ENCODE results near the gene NDUFA11.

NDUFA11 gene

GRCh38 chr19:5934774-5935472, 31.3 kb upstream of the NDUFA11 start:
- TF ChIP-seq FOXA1 (IDR thresholded peaks at IDR 0.05) = no peak
- peak; percentile 16; the same call in 1 of the 2 replicates for TF ChIP-seq PKNOX1 (IDR thresholded peaks at IDR 0.05)
- peak; percentile 28 for DNase-seq (ENCODE audit: extremely low spot score)
- ChIA-PET CTCF (no interaction called here), POLR2A (interaction anchor here (0.9 kb wide), 1 partner anchor 31 kb away, joined by 4 read pairs; the partner anchor contains the start of gene NDUFA11)

GRCh38 chr19:5934069-5934401, 30.4 kb upstream of the NDUFA11 start:
- CTCF ChIA-PET = no interaction called here
- POLR2A ChIA-PET = no interaction called here
- no peak for DNase-seq (ENCODE audit: extremely low spot score)
- TF ChIP-seq SP1 (IDR thresholded peaks at IDR 0.05) = no peak
- TF ChIP-seq SUZ12 (IDR thresholded peaks at IDR 0.05) = no peak
- no peak for TF ChIP-seq PKNOX1 (IDR thresholded peaks at IDR 0.05)
- no peak for TF ChIP-seq ZNF384 (IDR thresholded peaks at IDR 0.05)
- TF ChIP-seq BHLHE40 (IDR thresholded peaks at IDR 0.05; ENCODE audit: borderline replicate concordance) = no peak
- TF ChIP-seq CTBP1 (IDR thresholded peaks at IDR 0.05; ENCODE audit: borderline replicate concordance) = no peak
- no peak for TF ChIP-seq HDGF (IDR thresholded peaks at IDR 0.05; ENCODE audit: borderline replicate concordance)
- no peak for TF ChIP-seq ELF4 (IDR thresholded peaks at IDR 0.05)
- no peak for TF ChIP-seq FOXM1 (IDR thresholded peaks at IDR 0.05; ENCODE audit: borderline replicate concordance)
- TF ChIP-seq TARDBP (IDR thresholded peaks at IDR 0.05) = no peak
- no peak for TF ChIP-seq LEF1 (IDR thresholded peaks at IDR 0.05; ENCODE audit: borderline replicate concordance)
- TF ChIP-seq FOXK2 (IDR thresholded peaks at IDR 0.05) = no peak
- TF ChIP-seq NFRKB (IDR thresholded peaks at IDR 0.05) = no peak
- no peak for TF ChIP-seq ARNT (IDR thresholded peaks at IDR 0.05)
- TF ChIP-seq FOXA1 (IDR thresholded peaks at IDR 0.05) = no peak
- no peak for TF ChIP-seq L3MBTL2 (conservative IDR thresholded peaks at IDR 0.05)

GRCh38 chr19:5933391-5934068, 29.9 kb upstream of the NDUFA11 start:
- DNase-seq (ENCODE audit: extremely low spot score) = no peak
- POLR2A ChIA-PET = no interaction called here
- CTCF ChIA-PET = no interaction called here
- TF ChIP-seq L3MBTL2 (conservative IDR thresholded peaks at IDR 0.05) = no peak
- no peak for TF ChIP-seq SUZ12 (IDR thresholded peaks at IDR 0.05)
- no peak for TF ChIP-seq TARDBP (IDR thresholded peaks at IDR 0.05)
- TF ChIP-seq FOXA1 (IDR thresholded peaks at IDR 0.05) = no peak
- TF ChIP-seq PKNOX1 (IDR thresholded peaks at IDR 0.05) = no peak

GRCh38 chr19:5932609-5933262, 29.1 kb upstream of the NDUFA11 start:
- DNase-seq (ENCODE audit: extremely low spot score) = no peak
- ChIA-PET CTCF (no interaction called here), POLR2A (no interaction called here)
- TF ChIP-seq PKNOX1 (IDR thresholded peaks at IDR 0.05) (no peak), HDGF (IDR thresholded peaks at IDR 0.05; ENCODE audit: borderline replicate concordance) (no peak), CTBP1 (IDR thresholded peaks at IDR 0.05; ENCODE audit: borderline replicate concordance) (no peak)

GRCh38 chr19:5932146-5932545, 28.6 kb upstream of the NDUFA11 start:
- POLR2A ChIA-PET = no interaction called here
- TF ChIP-seq LEF1 (IDR thresholded peaks at IDR 0.05; ENCODE audit: borderline replicate concordance) = no peak
- no peak for TF ChIP-seq ZNF384 (IDR thresholded peaks at IDR 0.05)
- TF ChIP-seq SP1 (IDR thresholded peaks at IDR 0.05) = no peak
- TF ChIP-seq TARDBP (IDR thresholded peaks at IDR 0.05) = no peak
- no peak for TF ChIP-seq PKNOX1 (IDR thresholded peaks at IDR 0.05)
- TF ChIP-seq ARNT (IDR thresholded peaks at IDR 0.05) = no peak
- TF ChIP-seq FOXM1 (IDR thresholded peaks at IDR 0.05; ENCODE audit: borderline replicate concordance) = no peak
- no peak for TF ChIP-seq L3MBTL2 (conservative IDR thresholded peaks at IDR 0.05)
- TF ChIP-seq HDGF (IDR thresholded peaks at IDR 0.05; ENCODE audit: borderline replicate concordance) = no peak
- no peak for DNase-seq (ENCODE audit: extremely low spot score)
- CTCF ChIA-PET = no interaction called here

Measured in HEK293T (cell line).